HG03108 (cell line): ENCODE results near the gene RABAC1.
"Not testable (repeated sequence)": the region's sequence is repeated elsewhere in the genome, so short reads cannot be mapped to it uniquely, and the experiment has no call there.

Source experiments
- ATAC-seq: cut with Tn5 transposase; IDR thresholded peaks from one replicate; pipeline ENCODE4 v1.9.1; 2021; ENCODE audit warnings: moderate library complexity; ENCODE audit not compliant: unreplicated experiment

Gene RABAC1

DNA sequence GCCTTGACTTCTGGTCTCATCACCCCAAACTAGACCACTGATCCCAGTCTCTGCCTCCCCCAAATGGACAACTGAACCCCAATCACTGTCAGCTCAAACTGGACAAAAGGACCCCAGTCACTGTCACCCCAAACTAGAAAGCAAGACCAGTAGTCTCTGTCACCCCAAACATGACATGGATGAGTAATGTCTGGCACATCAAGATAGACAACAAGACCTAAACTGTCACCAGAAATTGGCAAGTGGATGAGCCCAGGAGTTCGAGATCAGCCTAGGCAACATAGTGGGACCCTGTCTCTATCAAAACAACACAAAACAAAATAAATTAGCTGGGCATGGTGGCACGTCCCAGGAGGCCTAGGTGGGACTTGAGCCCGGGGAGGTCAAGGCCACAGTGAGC, 12.0 kb downstream of the RABAC1 start:
- ATAC-seq: no peak

DNA sequence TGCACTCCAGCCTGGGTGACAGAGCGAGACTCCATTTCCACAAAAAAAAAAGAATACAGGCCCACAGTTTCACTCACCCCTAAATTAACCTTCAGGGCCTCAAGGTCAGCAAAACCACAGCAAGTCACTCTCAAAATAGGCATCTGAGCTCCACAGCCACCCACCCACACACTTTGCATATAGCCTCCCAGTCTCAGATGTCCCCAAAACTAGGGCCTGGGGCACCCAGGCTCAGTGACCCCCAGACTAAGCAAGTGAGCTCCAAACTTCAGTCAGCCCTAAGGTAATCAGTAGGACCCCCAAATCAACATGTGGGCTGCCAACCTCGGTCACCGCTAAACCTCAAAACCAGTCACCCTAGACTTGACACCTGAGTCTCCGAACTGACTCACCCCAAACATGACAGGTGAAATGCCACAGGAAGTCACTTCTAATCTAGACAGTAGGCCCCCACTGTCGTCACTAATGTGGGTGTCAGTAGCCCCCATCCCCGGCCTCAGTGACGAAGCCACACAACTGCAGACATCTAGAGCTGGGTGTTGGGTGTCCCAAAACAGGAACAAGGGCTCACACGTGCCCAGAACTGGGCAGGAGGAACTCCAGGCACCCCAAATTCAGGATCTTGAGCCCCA, 13.9 kb downstream of the RABAC1 start:
- ATAC-seq: peak; percentile 88

DNA sequence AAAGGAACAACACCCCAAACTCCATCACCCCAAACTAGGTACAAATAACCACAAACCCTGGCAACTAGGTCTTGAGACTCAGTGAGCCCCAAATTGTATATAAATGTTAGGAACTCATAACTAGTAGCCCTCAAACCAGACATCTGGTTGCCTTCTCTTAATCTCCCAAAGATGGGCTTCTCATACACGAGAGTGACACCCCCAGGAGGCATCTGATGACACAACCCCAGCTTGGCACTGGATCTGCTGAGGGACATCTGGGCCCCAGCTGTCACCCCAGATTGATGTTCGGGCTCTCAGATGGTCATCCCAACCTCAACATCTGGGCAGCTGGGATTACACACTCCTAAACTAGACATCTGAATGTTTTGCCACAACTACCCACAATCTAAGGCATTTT, 14.8 kb downstream of the RABAC1 start:
- ATAC-seq: no peak

DNA sequence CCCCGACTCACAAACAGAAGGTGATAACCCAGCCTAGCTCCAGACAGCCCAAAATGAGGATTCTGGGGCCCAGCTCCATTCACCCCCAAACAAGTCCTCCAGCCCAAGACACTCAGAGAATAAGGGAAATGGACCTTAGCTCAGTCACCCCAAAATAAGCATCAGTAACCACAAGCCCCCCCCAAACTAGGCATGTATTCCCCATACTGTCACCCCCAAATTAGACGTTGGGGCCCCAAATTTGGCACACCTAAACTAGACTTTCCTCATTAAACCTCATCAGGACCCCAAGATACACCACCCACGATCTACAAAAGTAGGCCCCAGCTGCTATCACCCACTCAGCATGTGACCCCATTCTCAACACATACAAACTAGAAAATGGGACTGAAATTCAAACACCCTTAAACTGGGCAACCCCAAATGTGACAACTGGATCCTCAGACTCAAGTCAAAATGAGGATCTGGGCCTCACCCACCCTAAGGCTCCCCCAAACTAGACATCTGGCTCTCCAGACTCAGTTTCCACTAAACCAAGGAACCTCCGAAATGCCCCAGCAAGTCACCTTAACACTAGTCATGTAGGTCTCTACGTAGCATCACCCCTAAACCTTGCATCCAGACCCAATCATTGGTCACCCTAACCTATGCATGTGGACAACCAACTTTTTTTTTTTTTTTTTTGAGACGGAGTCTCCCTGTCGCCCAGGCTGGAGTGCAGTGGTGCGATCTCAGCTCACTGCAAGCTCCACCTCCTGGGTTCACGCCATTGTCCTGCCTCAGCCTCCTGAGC, 17.5 kb downstream of the RABAC1 start:
- ATAC-seq: no peak

DNA sequence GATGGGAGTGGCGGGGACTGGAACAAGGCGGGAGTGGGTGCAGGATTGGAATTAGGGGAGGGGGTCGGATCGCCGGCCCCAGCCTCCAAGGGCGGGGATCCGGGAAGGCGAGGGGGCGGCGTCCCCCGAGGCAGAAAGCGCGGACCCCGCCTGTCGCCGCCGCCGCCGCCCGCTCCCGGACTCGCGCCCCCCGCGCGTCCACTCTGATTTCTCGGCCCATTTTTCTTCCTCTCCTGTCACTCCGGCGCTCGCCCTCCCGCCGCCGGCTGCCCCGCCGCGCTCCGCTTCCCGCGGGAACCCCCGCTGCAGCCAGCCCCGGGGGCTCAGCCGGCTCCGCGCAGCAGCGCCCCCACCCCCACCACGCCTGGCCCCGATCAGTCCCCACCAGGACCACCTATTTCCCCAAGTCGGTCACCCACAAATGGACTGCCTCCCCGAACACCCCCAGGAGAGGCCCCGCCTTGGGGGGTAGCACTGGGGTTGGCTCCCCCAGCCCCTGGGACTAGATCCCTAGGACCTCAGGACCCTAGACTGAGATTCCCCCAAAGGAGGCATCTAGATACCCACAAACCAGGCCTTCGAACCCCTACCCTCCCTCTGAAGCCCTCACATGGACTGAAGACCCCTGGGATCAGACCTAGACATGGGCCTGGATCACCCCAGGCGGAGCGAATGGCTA, 18.3 kb downstream of the RABAC1 start:
- ATAC-seq: no peak

DNA sequence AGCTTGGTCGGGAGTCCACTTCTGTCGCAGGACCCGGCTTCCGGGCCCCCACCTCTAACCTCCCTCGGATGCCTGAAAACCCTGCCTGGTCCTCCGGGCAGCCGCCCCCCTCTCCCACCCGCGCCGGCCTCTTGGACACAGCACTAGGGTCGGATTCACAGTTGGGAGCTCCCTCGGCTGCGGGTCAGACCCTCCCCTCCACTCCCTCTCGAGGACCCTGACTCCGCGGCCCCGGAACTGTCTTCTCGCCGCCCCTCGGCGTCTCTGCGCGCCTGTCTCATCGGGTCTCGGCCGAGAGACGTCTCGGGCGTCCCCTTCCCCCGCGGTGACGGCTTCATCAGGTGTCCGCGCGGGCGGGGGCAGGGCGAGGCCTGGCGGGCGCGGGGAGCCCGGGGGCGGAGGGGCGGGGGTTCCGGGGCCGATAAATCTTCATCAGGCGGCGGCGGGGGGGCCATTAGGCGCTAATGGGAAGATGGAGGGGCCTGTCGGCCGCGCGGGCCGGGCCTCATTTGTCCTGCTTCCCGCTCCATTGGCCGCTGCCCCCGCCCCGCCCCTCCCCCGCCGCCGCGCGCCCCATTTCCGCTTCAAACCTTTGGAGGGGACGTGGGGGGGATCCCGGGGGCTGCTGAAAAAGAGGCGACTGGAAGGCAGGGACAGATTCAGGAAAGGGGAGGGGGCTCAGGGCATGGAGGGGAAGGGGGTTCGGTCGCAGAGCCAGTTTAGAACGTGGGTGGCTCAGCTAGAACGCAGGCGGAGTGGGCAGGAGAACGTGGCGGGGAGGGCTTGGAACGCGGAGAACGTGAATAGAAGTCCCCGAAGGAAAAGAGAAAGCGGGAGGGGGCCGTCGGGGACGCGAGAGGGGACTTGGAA, 19.0 kb downstream of the RABAC1 start:
- ATAC-seq: no peak

DNA sequence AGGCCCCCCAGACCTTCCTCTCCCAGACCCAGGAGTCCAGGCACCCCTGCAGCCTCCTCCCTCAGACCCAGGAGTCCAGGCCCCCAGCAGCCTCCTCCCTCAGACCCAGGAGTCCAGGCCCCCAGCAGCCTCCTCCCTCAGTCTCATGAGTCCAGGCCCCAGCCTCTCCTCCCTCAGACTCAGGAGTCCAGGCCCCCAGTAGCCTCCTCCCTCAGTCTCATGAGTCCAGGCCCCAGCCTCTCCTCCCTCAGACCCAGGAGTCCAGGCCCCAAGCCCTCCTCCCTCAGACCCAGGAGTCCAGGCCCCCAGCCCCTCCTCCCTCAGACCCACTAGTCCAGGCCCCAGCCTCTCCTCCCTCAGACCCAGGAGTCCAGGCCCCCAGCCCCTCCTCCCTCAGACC, 19.9 kb downstream of the RABAC1 start:
- ATAC-seq: not testable (repeated sequence)

DNA sequence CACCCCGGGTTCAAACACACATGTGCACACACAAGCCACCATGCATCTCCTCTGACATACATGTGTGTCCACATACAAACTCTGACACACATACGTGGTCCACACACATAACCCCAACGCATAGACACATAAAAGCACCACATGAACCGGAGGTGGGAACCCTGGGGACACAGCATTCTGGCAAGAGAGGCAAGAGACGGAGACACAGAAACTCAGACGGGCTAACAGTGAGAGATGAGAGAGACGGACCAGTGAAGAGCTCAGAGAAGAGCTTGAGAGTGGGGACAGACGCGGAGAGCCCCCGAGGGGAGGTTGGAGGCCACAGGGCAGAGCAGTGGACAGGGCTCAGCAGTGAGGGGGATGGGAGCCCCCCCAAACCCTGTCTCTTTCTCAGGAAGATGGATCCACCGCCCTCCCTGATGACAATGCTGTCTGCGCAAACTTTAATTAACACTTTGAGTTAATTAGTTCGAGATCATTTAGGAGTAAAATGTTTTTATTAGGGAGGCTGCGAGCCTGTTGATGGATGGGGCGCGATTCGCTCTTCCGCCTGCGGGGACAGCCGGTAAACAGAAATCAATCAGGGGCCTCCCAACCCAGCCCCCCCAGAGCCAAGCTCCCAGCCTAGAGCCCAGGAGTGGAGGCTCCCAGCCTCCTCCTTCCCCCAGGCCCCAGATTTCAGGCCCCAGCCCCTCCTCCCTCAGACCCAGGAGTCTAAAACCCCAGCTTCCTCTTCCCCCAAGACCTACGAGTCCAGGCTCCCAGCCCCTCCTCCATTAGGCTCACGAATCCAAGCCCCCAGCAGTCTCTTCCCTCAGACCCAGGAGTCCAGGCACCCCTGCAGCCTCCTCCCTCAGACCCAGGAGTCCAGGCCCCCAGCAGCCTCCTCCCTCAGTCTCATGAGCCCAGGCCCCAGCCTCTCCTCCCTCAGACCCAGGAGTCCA, 21.3 kb downstream of the RABAC1 start:
- no peak for ATAC-seq

DNA sequence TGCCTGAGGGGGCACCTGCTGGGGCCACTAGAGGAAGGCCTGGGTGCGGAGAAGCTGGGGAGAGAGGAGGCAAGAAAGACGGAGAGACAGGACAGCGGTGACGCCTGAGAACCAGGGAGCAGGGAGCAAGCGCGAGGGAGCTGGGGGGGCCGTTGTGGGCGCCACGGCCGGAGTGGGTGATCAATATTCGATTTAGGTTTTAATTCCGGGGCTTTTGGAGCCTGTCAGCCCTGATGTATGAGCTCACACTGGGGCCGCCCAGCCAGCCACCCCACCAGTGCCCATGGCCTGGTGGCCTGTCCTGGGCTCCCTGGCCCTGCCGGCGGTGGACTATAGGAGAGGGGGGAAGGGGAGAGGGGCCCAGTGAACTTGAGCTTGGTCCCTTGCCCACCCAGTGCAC, 22.2 kb downstream of the RABAC1 start:
- ATAC-seq: no peak

DNA sequence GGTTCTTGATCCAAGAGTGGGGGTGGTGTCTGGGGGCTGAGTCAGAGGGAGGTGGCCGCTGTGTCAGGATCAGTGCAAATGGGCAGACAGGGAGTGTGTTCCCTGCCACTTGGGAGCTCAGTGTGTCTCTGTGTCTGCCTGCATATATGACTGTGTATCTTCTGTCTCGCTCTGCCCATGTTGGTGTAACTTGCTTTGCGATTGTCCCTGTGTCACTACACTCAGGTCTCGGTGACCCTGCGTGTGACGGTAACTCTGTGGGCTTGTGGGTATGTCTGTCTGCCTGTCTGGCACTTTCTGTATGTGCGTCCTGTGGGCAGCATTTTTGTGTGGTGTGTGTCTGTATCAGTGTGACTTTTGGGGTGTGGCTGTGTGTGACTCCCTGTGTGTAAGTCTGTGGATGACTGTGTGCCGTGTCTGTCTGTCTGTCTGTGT, 22.7 kb downstream of the RABAC1 start:
- ATAC-seq: no peak

DNA sequence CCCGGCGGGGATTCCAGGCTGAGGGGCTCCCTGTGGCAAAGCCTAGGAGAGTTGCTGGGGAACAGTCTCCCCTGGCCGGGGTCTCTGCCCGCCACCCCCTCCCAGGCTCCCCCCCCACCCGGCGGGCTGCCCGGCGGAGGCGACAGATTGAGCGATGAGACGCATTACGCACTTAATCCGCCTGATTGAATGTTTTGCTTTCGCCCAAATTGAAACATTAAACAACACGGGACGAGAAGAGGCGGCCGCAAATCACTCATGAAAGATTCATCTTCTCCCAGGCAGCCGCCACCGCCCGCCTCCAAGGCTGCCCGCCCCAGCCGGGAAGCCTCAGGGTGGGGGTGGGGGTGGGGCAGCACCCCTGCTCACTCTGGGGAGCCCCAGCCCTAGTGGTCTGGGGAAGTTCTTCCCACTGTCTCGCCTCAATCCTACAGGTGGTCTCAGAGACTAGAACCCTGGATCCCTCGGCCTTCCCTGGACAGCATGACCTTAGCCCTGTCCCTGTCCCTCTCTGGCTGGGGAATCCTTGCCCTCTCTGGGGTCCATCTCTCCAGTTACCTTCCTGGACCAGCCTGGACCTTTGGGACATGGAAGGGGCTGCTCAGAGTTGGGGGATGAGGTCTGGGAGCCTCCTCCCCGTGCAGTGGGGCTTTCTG, 23.2 kb downstream of the RABAC1 start:
- ATAC-seq: no peak

DNA sequence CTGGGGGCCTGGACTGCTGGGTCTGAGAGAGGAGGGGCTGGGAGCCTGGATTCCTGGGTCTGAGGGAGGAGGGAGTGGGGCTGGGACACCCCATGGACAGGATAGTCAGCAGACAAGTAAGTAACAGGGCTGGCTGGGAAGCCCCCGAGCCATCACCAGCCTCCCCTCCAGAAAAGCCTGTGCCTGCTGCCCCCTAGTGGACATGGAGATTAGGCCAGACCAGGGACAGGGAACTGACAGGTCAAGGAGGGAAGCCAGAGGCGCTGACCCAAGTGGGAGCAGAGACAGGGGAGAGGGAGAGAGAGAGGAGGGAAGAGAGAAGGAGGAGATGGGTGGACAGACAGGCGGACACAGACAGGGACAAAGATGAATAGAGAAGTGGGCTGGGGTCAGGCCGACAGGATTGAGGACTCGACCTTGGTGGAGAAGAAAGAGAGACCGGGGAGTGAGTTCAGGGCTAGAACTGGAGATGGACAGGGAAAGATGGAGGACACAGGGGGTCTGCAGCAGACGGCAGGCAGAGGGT, 24.2 kb downstream of the RABAC1 start:
- ATAC-seq: no peak

DNA sequence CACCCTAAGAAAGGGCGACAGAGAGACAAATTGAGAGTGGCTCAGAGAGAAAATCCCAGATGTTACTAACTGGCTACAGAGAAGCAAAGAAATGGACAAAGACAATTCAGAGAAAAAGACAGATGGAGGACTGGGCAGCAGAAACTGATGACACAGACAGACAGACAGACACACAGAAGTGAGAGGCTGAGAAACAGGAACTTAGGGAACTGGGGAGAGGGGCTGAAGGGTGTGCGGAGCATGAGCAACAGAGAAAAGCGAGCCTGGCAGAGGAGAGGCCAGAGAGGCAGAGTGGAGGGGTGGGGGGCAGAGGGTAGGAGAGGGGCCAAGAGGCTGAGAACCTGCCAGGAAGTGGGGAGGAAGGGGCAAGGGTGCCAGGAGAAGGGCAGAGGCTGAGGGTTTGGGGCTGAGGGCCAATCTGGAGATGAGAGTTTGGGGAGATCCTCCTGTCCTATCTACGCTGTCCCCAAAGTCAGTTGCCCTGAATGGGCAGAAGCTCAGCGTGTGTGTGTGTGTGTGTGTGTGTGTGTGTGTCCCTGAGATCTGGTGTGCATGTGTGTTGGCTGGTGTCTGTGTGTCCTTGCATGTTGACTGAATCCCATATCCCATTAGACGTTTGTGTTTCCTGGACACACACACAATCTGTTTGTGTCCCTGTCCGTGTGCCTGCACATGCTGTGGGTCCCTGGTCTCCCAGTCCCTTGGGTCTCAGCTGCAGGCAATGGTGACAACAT, 25.3 kb downstream of the RABAC1 start:
- no peak for ATAC-seq

DNA sequence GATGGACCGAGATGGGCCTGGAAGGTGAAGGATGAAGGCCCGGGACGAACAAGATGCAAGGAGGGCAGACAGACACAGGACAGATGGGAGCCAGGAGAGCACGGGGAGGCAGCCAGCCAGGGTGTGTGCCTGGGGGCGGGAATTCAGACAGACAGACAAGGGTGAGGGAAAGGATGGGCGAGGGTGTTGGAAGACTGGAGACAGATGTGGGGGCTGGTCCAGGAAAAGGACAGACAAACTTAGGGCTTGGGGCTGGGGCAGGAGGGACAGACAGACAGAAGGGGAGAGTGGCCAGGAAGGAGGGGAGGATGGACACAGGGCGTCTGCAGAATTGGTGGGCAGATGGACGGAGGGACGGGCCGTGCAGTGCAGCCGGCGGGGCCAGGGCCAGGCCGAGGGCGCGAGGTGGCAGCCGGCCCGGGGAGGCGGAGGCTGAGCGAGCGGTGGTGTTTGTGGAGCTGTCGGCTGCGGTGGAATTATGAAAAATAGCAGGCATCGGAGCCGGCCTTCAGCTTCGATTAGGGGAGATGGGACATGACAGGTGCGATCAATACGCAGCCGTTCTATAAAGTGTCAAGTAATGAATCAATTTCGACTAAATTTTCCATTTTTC, 26.3 kb downstream of the RABAC1 start:
- no peak for ATAC-seq

DNA sequence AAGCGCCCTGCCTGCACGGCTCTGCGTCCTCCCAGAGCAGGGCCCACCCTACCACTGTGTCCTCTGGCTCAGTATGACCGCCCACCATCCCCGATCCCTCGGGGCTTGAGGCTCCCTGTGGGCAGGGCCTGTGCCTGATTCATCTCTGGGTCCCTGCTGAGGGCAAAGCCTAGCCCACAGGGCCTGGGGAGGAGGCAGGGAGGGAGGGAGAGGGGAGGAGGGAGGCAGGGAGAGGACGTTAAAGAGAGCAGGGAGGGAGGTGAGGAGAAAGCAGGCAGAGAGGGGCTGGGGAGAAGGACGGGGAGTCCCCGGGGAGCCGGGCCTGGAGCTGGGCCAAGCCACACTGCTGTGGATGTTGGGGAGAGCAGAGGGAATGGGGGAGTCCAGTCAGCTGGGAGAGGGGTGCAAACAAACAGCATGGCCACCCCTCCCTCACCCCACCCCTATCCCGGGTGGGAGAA, 26.8 kb downstream of the RABAC1 start:
- no peak for ATAC-seq

DNA sequence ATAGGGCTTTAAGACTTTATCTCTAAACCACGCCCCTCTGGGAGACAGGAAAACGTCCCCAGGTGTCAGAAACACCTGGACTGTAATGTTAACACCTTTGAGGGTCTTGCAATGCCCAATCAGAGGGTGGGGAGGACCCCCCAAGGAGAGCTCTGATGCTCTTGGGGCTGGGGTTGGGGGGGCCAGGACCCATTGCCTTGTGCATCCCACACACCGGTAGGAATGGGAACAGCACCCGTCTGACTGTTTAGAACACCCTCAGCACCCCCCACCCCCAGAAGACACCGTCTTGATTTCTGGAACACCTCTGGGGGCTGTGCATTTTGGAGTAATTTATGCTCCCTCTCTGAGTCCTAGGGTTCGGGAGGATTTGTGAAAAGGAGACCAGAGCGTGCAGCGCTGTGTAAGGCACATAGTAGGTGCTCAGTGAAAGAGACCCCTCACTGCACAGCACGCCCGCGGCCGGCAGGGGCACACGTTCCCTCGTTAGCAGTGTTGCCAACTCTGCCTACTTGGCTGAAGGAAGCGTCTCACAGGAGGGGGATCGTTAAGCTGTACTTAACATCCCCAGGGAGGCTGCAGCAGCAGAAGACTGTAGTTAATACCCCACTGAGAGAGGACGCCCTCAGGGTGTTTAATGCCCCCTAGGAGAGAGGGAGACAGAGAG, 28.1 kb downstream of the RABAC1 start:
- no peak for ATAC-seq

DNA sequence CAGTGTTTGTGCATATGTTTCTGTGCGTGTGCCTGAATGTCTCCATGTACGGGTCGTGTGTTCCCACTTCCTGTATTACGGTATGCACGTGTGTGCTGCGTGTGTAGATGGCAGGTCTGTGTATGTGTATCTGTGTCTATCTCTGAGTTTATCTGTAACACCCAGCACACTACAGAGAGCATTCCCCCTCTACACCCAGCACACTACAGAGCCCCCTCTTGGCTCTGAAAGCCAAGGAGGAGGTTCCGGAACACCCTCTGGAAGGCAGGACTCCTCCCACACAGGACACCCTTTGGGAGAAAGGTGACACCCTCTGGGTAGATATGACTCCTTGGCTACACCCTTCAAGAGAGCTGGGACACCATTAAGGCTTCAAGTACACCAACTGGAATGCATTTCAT, 28.8 kb downstream of the RABAC1 start:
- no peak for ATAC-seq
